ENCODE results near the gene POGK. TPM values are rescaled to one million over a fixed set of nuclear protein-coding genes. Genes with fewer than 3 reads are reported as not detected.

Gene POGK
- polyA plus RNA-seq, 3 donors: 10.6 to 13.0 (median 10.9) TPM

DNA sequence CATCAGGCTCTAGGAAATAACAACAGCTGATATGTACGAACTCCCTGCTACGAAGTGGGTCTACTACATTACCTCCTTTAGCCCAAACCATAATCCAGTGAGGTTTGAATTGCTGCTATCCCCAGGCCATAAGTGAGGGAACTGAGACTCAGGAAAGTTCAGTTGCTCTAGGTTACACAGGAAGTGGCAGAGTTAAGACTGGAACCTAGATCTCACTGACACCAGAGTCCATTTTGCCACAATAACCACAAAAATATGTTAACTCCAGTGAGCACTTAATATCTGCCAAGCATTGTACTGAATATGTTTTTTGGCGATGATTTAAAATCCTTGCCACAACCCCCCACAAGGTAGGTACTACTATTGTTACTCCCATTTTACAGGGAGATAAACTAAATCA lies 45.7 kb downstream of the POGK start:
- H3K4me1 ChIP-seq (ENCODE audit: control insufficient read depth in 1 of 2, insufficient read depth in 2 of 2, low read length in 2 of 2): peaks cover 7 to 11% of the 10 kb centered on the region in 2 donors
- no CpG with 5 or more reads among the region's 3 CpGs for WGBS (ENCODE audit: insufficient coverage)
- Mint-ChIP-seq H3K9me3 (peaks cover 0 to 3% (median 0%) of the 10 kb centered on the region in 7 donors), H3K27ac (no peak overlapping the region), H3K36me3 (peaks cover 0 to 3% of the 10 kb centered on the region in 2 donors), H3K4me3 (no peak overlapping the region), H3K27me3 (ENCODE audit: low read depth in 3 of 3) (peaks cover 13 to 24% (median 15%) of the 10 kb centered on the region in 3 donors), H3K4me1 (peaks cover 14% of the 10 kb centered on the region)
- no peak overlapping the region for H3K4me3 ChIP-seq (replicated peaks in 1 of 3; ENCODE audit: low read depth in 2 of 3, low read length in 3 of 3)
- H3K9me3 ChIP-seq (replicated peaks in 1 of 2; ENCODE audit: control insufficient read depth in 1 of 2, insufficient read depth in 1 of 2, low read length in 2 of 2): no peaks in the 10 kb centered on the region
- H3K27me3 ChIP-seq (ENCODE audit: control insufficient read depth in 2 of 2, insufficient read depth in 2 of 2, low read length in 2 of 2): peaks cover 0 to 13% of the 10 kb centered on the region in 2 donors
- H3K9ac ChIP-seq (ENCODE audit: insufficient read depth, low read length, poor library complexity, severe bottlenecking): no peak overlapping the region
- no peak overlapping the region for H3K4me2 ChIP-seq (replicated peaks; ENCODE audit: extremely low read depth, low read length, poor library complexity, severe bottlenecking)
- no peaks in the 10 kb centered on the region for H3K79me2 ChIP-seq (ENCODE audit: insufficient read depth, low read length)
- no peak overlapping the region for H2AFZ ChIP-seq (ENCODE audit: insufficient read depth, low read depth, low read length, poor library complexity, severe bottlenecking)
- no peaks in the 10 kb centered on the region for H3K36me3 ChIP-seq (replicated peaks in 1 of 2; ENCODE audit: control insufficient read depth in 1 of 2, insufficient read depth in 2 of 2, low read length in 2 of 2)
- no peak for TF ChIP-seq CTCF (IDR thresholded peaks at IDR 0.05)
- intact Hi-C loops (cut with micrococcal nuclease): loop anchor here (10.0 kb wide), 2 partner anchors 170 to 340 kb away; partner anchors contain the start of gene POU2F1 (in 1 of the 2)
- H4K20me1 ChIP-seq (ENCODE audit: insufficient read depth, low read length): no peaks in the 10 kb centered on the region
- H3K27ac ChIP-seq (ENCODE audit: low read depth in 1 of 2, low read length in 2 of 2): no peak overlapping the region
- DNase-seq: no peak

GRCh38 chr1:166888373-166889111 lies 49.3 kb downstream of the POGK start:
- Mint-ChIP-seq H3K27ac (no peak overlapping the region), H3K27me3 (ENCODE audit: low read depth in 3 of 3) (peaks cover 10 to 18% (median 12%) of the 10 kb centered on the region in 3 donors), H3K4me1 (peaks cover 12% of the 10 kb centered on the region), H3K4me3 (no peak overlapping the region), H3K9me3 (peaks cover 0 to 3% (median 0%) of the 10 kb centered on the region in 7 donors), H3K36me3 (peaks cover 0 to 2% of the 10 kb centered on the region in 2 donors)
- H3K36me3 ChIP-seq (replicated peaks in 1 of 2; ENCODE audit: control insufficient read depth in 1 of 2, insufficient read depth in 2 of 2, low read length in 2 of 2): no peaks in the 10 kb centered on the region
- TF ChIP-seq CTCF (IDR thresholded peaks at IDR 0.05): no peak
- H3K9me3 ChIP-seq (replicated peaks in 1 of 2; ENCODE audit: control insufficient read depth in 1 of 2, insufficient read depth in 1 of 2, low read length in 2 of 2): no peaks in the 10 kb centered on the region
- H3K4me3 ChIP-seq (replicated peaks in 1 of 3; ENCODE audit: low read depth in 2 of 3, low read length in 3 of 3): no peak overlapping the region
- peaks cover 0 to 8% of the 10 kb centered on the region in 2 donors for H3K27me3 ChIP-seq (ENCODE audit: control insufficient read depth in 2 of 2, insufficient read depth in 2 of 2, low read length in 2 of 2)
- H3K27ac ChIP-seq (ENCODE audit: low read depth in 1 of 2, low read length in 2 of 2): no peak overlapping the region
- H3K9ac ChIP-seq (ENCODE audit: insufficient read depth, low read length, poor library complexity, severe bottlenecking): no peak overlapping the region
- no peak overlapping the region for H2AFZ ChIP-seq (ENCODE audit: insufficient read depth, low read depth, low read length, poor library complexity, severe bottlenecking)
- intact Hi-C loops (cut with micrococcal nuclease): loop anchor here (10.0 kb wide), 2 partner anchors 166 to 336 kb away; partner anchors contain the start of gene POU2F1 (in 1 of the 2)
- H3K4me2 ChIP-seq (replicated peaks; ENCODE audit: extremely low read depth, low read length, poor library complexity, severe bottlenecking): no peak overlapping the region
- peaks cover 7 to 11% of the 10 kb centered on the region in 2 donors for H3K4me1 ChIP-seq (ENCODE audit: control insufficient read depth in 1 of 2, insufficient read depth in 2 of 2, low read length in 2 of 2)
- H4K20me1 ChIP-seq (ENCODE audit: insufficient read depth, low read length): no peaks in the 10 kb centered on the region
- no peaks in the 10 kb centered on the region for H3K79me2 ChIP-seq (ENCODE audit: insufficient read depth, low read length)
- no peak for DNase-seq
- 83% methylated on average over 1 of the region's 4 CpGs for WGBS (ENCODE audit: insufficient coverage)

Measured in CD14-positive monocyte (primary cell).